DMS79 treated with DMSO at 0.1 percent for 48 hours (cell line): ENCODE results near the gene ZBED4.
"Not testable (repeated sequence)": the region's sequence is repeated elsewhere in the genome, so short reads cannot be mapped to it uniquely, and the experiment has no call there.

Experiments used
- DNase-seq: peaks from one replicate; lab custom pipeline; 2025; lab: John Stamatoyannopoulos, UW

ZBED4 gene

DNA sequence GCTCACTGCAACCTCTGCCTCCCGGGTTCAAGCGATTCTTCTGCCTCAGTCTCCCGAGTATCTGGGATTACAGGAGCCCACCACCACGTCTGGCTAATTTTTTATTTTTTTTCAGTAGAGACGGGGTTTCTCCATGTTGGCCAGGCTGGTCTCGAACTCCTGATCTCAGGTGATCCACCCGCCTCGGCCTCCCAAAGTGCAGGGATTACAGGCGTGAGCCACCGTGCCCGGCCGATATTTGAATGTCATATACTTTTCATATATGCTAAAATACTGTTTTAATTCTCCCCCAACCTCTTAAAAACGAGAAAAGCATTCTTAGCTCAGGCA is 1.1 kb upstream of the ZBED4 start:
- DNase-seq = not testable (repeated sequence)

DNA sequence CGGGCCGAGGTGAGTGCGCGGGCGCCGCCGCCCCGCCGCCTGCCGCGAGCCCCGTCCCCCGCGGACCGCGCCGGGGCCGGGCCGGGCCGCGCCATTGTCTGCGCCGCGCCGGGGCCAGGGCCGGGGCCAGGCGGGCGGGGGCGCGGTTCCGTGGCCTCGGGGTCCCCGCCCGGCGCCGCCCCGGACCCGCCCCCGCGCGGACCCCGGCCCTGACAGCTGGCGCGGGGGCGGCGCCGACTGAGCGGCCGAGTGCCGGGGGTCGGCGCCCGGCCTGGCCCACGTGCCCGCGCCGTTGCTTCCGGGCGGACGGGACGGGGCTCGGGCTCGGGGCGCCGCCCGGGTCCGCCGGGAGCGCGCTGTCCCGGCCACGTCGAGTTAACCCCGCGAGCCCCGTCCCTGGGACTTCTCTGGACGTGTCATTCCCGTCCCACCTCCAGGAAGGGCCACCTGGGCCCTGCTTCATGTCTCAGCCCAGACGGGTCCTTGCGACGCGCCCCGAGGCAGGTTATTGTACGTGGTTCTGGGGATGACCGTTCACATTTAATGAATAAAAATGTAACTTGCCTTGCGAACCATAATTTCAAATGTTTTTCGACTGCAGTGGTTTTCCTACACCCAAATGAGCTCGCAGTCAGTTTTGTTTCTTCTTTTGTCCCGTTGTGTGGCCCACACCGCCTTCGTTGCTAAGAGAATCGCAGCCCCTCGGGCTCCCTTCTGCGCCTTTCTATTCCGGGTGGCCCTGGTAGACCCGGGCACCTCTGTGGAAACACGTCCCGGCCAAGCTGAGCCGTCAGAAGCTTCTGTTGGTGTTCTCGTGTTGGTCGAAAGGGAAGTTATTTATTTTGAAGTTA is 562 bp downstream of the ZBED4 start:
- no peak for DNase-seq

DNA sequence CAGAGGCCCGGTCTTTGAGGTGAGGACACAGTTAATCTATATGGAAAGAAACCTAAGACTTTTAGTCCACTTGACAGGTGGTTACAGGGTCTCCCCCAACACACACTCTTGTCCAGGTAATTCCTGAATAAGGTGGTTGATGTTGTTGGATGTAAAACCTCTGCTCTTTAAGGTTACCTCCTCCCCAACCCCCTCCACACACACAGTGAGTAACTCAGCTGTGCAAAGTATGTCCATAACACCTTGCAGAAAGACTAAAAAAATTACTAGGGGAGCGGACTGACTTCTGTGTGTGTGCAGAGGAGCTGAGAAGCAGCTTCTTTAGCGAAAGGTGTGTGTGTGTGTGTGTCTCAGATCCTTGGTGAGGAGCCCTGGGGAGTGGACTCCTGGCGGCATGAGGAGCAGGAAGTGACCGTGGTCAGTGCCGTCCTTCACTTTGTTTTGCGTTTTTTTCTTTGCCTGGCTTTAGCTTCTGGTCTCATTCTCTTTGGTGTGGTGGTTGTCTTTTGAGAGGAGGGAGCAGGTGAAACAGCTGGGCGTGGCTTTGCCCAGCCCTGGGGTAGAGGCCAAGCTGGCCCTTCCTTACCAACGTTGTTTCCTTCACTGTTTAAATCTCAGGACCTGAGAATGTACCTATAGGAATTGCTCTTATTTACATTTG is 1.7 kb downstream of the ZBED4 start:
- no peak for DNase-seq

DNA sequence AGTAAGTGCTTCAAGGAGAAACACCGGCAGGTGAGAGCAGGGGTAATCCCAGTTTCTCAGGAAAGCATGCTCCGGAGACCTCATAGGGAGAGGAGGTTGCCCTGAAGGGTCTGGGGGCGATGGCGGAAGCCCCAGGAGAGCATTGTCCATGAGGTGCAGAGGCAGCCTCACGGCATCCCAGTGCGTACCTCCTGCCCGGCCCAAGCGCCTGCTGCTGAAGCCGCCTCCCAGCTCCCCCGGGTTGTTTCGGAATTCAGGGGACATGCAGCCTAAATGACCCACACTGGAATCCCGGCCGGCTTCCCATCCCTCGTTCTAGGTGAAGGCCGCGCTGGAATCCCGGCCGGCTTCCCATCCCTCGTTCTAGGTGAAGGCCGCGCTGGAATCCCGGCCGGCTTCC is 2.7 kb downstream of the ZBED4 start:
- DNase-seq = no peak

DNA sequence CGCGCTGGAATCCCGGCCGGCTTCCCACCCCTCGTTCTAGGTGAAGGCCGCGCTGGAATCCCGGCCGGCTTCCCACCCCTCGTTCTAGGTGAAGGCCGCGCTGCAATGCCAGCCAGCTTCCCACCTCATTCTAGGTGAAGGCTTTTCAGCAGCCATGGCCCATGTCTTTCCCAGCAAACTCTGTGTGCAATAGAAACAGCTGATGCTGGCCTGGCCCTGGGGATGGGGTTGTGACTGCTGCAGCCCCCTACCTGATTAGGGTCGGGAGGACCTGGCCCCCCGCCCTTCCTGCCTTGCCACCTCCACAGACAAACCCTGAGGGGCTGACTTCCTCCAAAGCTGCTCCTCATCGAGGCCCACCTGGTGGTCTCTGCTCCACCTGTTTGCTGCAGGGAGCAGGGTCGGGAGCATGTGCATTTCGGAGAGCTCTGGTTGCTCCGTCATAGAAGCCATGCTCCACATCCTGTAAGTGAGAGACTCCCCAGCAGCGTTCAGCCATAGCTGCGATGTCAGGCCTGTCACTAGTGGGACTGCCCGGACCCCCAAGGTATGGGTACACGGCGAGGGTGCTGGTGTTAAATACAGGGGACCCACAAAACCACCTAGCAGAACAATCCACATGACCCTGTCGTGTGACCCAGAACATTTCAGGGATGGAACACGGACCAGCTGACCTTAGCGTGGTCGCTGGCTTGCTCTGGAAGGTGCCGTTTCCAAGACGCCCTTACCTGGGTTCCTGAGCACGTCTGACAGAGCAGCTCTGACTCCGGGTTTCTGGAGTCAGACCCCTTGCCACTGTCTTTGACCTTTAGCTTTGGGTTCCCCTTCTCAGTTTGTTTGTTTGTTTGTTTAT is 3.3 kb downstream of the ZBED4 start:
- no peak for DNase-seq

DNA sequence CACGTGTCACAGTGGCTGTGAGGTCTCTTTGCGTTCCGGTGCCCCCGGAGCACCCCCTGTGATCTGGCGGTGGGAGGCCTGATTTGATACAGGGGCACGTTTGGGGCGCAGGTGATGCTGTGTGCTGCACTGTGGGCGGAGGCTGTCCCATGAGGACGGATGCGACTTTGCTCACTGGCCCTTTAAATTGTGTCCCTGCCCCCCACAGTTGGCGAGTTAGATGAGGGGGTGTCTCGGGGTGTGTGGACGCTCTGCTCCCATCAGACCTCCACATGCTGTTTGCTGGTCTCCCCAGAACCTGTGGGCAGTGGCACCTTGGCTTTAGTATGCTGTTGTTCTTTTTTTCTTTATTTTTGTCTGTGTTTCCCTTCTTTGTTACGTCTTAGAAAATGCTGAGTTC is 5.2 kb downstream of the ZBED4 start:
- no peak for DNase-seq

DNA sequence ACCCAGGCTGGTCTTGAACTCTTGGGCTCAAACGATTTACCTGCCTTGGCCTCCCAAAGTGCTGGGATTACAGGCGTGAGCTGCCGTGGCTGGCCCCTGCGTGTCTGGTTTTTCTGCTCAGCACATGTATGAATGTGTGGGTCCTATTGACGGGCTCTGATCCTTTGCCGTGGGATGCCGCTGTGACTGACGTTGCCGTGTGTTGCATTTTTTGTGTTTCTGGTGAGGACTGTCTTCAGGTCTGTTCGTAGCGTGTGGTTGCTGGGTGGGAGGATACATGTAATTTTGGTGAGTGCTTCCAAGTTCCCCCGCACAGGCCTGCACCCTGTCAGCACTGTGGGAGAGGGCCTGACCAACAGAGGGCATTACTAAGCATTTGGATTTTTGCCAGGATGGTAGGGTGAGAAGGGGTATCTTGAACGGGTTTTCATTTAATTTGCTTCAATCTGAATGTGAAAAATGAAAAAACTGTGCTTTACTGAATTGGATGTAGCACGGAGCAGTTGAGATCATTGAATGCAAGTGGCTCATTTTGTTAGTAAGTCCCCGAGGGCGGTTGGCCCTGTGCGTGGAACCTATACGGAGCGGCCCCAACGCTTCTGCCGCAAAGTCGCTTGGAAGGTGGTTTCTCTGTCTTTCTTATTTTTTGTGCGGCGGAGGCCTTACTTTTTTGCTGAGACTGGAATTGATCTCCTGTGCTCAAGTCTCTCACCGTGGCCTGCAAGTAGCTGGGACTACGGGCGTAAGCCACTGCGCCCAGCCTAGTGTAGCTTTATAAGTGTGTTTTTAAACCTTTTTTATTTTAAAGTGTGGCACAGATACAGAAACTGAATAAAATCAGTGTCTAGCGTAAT is 8.2 kb downstream of the ZBED4 start:
- no peak for DNase-seq

DNA sequence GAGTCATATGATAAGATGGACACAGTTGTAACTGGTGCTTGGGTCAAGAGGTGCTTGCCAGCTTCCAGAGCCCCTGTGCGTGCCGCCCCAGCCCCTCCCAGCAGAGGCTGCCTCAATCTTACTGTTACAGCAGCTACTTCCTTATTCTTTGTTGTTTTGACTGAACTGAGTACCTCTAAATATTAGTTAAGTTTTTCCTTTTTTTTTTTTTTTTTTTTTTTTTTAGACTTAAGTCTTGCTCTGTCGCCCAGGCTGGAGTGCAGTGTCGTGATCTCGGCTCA is 8.8 kb downstream of the ZBED4 start:
- DNase-seq = no peak

DNA sequence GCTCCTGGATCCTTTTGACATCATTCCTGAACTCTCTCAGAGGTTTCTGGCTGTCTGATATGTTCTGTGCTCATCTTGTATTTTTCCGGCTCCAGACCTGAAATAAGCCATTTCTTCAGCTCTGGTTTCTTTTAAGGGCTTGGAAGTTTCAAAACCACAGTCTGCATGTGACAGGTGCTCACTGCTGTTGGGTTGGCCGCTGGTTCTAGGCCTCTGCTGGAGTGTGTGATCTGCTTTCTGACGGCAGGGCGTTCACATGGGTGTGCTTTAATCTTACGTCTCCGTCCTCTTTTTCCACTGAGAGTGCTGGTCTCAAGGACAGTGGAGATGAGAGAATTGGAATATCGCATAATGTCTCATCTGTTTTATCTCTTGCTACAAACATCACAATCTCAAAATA is 10.3 kb downstream of the ZBED4 start:
- DNase-seq = no peak

DNA sequence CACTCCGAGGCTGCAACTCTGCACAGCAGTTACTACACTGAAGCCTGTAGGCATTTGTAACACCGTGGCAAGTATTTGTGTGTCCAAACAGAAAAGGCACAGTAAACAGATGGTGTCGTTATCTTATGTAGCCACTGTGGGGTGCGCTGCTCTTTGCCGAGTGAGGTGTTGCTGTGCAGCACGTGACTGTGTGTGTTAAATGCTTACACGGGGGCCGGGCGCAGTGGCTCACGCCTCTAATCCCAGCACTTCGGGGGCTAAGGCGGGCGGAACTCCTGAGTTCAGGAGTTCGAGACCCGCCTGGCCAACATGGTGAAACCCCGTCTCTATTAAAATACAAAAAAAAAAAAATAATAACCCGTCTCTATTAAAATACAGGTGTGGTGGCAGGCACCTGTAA is 11.5 kb downstream of the ZBED4 start:
- no peak for DNase-seq

DNA sequence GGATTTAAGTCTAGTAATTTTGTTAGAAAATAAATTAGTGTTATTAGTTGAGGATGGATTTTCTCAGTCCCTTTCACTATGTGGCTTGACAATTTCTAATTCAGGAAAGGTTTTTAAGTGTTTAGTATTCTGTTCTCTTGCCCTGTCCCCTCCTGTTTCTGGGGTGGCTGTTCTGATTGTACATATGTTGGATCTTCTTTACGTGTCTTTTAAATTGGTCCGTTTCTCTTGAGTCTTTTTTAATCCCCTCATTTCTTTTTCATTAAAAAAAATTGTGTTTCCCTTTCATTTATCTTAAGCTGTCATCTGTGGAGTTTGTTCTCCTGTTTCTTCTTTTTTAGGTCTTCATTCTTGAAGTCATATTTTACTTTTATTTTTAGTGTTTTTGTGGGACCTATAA is 12.5 kb downstream of the ZBED4 start:
- DNase-seq = no peak

DNA sequence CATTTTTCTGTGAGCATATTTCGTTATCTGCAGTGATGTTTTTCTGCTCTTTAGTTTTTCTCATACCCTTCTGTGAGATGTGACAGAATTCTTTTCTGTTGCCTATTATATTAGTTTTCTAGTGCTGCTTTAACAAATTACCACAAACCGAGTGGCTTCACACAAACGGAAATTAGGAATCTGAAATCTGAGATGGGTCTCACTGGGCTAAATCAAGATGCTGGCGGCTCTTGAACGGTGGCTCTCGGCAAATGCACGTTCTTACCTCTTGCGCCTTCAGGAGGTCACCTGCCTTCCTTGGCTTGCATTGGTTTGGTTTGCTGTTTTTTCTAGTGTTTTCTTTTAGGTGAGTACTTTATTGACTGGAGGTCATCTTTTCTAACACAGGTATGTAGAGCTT is 13.0 kb downstream of the ZBED4 start:
- DNase-seq = peak; percentile 23

DNA sequence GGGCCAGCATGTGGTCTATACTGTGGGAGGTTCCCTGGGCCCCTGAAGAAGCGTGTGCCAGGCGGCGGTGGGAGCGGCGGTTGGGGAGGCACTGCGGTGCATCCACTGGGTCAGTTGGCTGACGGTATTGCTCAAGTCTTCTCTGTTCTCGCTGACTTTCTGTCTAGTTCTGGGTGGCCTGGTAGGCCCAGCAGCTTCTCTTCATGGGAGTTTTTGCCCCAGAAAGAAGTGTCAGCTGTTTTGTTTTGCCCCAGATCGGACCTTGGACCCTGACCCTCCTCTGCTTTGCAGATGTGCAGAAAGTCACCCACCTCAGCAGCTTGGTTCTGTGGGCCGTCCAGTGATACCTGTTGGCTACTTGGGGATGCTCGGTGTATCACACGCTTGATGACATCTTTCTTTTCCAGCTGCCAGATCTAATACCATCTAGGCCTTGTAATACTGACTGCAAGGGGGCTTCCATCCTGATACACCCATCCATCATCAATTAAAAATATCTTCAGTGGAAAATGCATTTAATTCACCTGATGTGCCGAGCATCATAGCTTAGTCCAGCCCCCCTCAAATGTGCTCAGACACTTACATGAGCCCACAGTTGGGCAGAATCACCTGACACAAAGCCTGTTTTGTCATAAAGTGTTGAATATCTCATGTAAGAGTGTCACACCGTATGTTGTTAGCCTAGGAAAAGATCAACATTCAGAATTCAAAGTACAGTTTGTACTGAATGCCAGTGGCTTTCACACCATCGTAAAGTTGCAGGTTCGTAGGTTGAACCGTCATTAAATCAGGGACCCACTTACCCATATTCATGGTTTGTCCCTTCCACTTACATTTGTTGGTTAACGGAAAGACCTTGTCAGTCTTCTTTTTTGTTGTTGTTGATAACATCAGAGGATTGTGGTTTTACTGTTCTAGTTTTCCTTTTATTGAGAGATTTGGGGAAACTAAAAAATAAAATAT is 13.9 kb downstream of the ZBED4 start:
- no peak for DNase-seq

DNA sequence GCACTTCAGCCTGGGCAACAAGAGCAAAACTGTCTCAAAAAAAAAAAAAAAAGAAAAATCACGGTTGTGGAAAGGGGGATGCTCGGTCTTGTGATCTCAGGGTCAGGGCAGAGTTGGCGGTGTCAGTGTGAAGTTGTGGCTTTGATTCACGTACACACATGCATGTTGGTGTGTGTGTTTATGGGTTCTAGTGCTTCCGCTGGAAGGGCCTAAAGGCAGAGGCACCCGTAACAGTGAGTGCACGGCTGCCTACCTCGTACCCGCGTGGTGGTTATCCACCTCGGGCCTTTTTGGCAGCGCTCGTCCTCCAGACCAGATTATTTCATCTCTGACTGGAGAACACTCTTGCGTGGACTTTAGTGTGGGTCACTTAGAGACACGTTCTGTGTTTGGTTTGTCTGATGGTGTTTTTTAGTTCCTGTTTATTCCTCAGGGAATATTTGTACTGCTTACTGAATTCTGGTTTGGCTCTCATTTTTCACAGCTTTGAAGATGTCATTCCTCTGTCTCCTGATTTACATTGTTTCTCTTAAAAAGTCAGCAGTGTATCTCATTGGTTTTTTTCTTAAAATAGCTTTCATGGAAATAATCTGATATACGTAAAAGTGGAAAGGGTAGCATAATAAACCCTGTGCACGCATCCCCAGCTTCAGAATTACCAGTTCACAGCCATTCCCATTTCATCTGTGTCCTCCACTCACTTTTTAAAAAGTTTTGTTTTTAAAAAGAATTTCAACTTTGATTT is 15.6 kb downstream of the ZBED4 start:
- DNase-seq = no peak

DNA sequence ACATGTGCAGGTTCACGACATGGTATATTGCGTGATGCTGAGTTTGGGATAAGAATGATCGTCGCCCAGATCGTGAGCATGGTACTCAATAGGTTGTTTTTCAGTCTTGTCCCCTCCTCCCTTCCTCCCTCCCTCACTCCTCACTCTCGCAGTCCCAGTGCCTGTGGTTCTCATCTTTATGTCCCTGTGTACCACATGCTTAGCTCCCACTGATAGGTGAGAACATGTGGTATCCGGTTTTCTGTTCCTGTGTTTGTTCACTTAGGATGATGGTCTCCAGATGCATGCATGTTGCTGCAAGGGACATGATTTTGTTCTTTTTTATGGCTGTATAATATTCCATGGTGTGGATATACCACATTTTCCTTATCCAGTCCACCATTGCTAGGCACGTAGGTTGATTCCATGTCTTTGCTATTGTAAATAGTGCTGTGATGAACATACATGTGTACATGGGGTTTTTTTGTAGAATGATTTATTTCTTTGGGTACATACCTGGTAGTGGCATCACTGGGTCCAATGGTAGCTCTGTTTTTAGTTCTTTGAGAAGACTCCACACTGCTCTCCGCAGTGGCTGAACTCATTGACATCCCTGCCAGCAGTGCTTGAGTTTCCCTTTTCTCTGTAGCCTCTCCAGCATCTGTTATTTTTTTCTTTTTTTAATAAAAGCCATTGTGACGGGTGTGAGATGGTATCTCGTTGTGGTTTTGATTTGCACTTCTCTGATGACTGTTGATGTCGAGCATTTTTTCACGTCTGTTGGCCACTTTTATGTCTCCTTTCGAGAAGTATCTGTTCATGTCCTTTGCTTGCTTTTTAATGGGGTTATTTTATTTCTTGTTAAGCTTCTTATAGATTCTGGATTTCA is 16.4 kb downstream of the ZBED4 start:
- DNase-seq = no peak

DNA sequence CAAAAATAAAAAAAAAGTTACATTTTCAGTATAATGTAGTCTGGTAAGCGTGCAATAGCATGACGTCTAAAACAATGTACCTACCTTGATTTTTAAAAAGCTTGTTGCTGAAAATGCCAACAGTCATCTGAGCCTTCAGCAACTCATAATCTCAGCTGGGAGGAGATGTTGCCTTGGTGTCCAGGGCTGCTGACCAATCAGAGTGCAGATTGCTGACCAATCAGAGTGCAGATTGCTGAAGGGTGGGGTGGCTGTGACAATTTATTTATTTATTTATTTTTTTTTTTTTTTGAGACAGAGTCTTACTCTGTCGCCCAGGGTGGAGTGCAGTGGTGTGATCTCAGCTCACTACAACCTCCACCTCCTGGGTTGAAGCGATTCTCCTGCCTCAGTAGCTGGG is 17.8 kb downstream of the ZBED4 start:
- DNase-seq = no peak

DNA sequence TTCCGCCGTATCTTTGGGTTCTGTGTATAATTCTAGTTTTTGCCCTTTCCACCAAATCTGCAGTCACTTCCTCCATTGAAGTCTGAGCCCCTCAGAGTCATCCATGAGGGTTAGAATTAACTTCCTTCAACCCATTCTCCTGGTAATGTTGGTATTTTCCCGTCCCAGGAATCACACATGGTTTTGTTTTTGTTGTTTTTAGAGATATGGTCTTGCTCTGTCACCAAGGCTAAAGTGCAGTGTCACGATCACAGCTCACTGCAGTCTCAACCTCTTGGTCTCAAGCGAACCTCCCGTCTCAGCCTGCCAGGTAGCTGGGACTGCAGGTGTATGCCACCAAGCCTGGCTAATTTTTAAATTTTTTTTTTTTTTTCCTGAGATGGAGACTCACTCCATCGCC is 18.7 kb downstream of the ZBED4 start:
- no peak for DNase-seq

DNA sequence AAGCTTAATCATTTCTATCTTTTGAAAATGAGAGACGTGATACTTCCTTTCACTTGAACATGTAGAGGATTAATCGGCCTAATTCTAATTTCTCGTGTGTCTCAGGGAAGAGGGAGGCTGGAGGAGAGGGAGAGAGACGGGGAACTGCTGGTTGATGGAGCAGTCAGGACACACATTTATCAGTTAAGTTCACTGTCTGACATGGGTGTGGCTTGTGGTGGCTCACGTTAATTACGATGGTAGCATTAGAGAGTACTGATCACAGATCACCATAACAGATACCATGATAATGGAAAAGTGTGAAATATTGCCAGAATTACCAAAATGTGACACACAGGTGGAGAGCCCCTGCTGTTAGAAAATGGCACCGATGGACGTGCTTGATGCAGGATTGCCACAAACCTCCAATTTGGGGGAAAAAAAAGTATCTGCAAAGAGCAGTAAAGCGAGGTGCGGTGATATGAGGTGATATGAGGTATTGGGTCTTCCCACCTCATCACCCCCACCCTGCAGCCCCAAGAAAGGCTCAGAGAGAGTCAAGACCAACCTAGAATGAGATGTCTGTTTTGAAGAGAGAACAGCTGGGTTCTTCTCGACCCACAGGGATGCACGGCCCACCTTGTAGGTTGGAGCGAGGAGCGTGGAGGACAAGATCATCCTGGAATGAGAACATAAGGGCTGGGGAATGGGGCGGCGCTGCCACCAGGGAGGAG is 19.7 kb downstream of the ZBED4 start:
- no peak for DNase-seq

DNA sequence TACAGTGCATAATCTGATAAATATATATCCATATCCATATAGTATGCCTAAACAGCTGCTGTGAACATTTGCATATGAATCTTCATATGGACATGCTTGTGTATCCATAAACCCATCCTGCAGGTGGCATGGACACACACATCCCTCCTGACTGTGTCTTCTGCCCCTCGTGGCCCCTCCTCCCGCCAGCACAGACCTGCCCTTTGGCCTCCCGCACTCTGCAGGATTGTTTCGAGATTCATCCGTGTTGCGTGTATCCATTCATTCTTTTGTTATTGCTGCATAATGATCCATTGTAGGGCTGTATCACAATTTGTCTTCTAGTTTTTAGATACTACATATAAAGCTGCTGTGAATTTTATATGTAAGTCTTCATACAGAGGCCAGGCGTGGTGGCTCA is 24.0 kb downstream of the ZBED4 start:
- DNase-seq = no peak
